H1 (cell line): ENCODE results near the gene APOL1. TPM values are rescaled to one million over a fixed set of nuclear protein-coding genes. Genes with fewer than 3 reads are reported as not detected.

Experiments used
- CTCF ChIA-PET: fragments of 300-600 bp; sonication (Branson Sonifier 250); formaldehyde crosslinking; loops from one replicate; lab custom pipeline; 2021; ENCODE audit not compliant: partially characterized antibody; lab: Charles Lee
- POLR2A ChIA-PET: fragments of 300-600 bp; sonication (Branson Sonifier 250); formaldehyde crosslinking; loops from one replicate; lab custom pipeline; 2021; ENCODE audit warnings: inconsistent platforms; ENCODE audit not compliant: partially characterized antibody; lab: Charles Lee
- DNase-seq, 2 experiments: peaks; one replicate each; pipeline versions ENCODE4 v3.0.0 to v3.0.0-alpha.2; 2010 to 2022; ENCODE audit warnings: low spot score in 2 of 2, low read depth in 1 of 2, mixed read lengths in 1 of 2
- FAIRE-seq: peaks from 2 replicates; lab custom pipeline; 2011; peaks lifted over from hg19 to GRCh38; lab: Jason Lieb, UNC
- H2AFZ ChIP-seq: 2 replicates; pipeline ENCODE4 v1.8.1; 2012; ENCODE audit warnings: low read length, inconsistent platforms
- H2AK5ac ChIP-seq: 2 replicates; pipeline ENCODE4 v1.6.1; 2013; ENCODE audit warnings: low read depth, low read length
- H2BK120ac ChIP-seq: replicated peaks from 2 replicates; pipeline ENCODE3; 2013; ENCODE audit warnings: low read depth, low read length, inconsistent platforms
- H2BK12ac ChIP-seq: 2 replicates; pipeline ENCODE4 v1.6.1; 2013; ENCODE audit warnings: low read depth, low read length
- H2BK15ac ChIP-seq: 2 replicates; pipeline ENCODE4 v1.6.1; 2013; ENCODE audit warnings: low read length
- H2BK20ac ChIP-seq: 2 replicates; pipeline ENCODE4 v1.6.1; 2013; ENCODE audit warnings: low read length
- H2BK5ac ChIP-seq: 2 replicates; pipeline ENCODE4 v1.6.1; 2013; ENCODE audit warnings: low read depth, low read length
- H3K14ac ChIP-seq: 2 replicates; pipeline ENCODE4 v1.6.1; 2013; ENCODE audit warnings: inconsistent platforms; ENCODE audit not compliant: insufficient read length
- H3K18ac ChIP-seq: 2 replicates; pipeline ENCODE4 v1.6.1; 2013; ENCODE audit warnings: low read length; ENCODE audit errors: extremely low read depth
- H3K23ac ChIP-seq: 2 replicates; pipeline ENCODE4 v1.6.1; 2013; ENCODE audit warnings: inconsistent platforms; ENCODE audit not compliant: insufficient read length
- H3K23me2 ChIP-seq: 2 replicates; pipeline ENCODE4 v1.6.1; 2013; ENCODE audit warnings: low read depth, low read length
- H3K27ac ChIP-seq: 2 replicates; pipeline ENCODE4 v1.6.1; 2011; ENCODE audit warnings: low read depth, low read length, inconsistent platforms
- H3K27me3 ChIP-seq, 4 experiments: replicated peaks in 1 of 4; 1 replicate in 1 of 4; 2 replicates in 3 of 4; pipeline versions ENCODE4 v1.6.1 to v1.8.1; 2011 to 2013; ENCODE audit warnings: low read length in 3 of 4, mild to moderate bottlenecking in 3 of 4, inconsistent platforms in 2 of 4, mixed read lengths in 2 of 4, moderate library complexity in 1 of 4; ENCODE audit not compliant: control insufficient read depth in 3 of 4, insufficient read depth in 3 of 4; ENCODE audit errors: extremely low read depth in 1 of 4
- H3K36me3 ChIP-seq, 4 experiments: 2 replicates each; pipeline versions ENCODE4 v1.6.1 to v1.8.1; 2011 to 2013; ENCODE audit warnings: mild to moderate bottlenecking in 4 of 4, low read length in 3 of 4, moderate library complexity in 2 of 4, control low read depth in 1 of 4, inconsistent platforms in 1 of 4; ENCODE audit not compliant: insufficient read depth in 4 of 4, control insufficient read depth in 2 of 4
- H3K4ac ChIP-seq: replicated peaks from 2 replicates; pipeline ENCODE3; 2013; ENCODE audit warnings: low read length, low read depth, mixed read lengths, inconsistent platforms; ENCODE audit not compliant: insufficient read length
- H3K4me1 ChIP-seq, 4 experiments: replicated peaks in 1 of 4; 1 replicate in 1 of 4; 2 replicates in 3 of 4; pipeline versions ENCODE4 v1.6.1 to v1.8.1; 2011 to 2013; ENCODE audit warnings: low read length in 3 of 4, inconsistent platforms in 2 of 4, mixed read lengths in 1 of 4; ENCODE audit not compliant: insufficient read depth in 4 of 4, control insufficient read depth in 3 of 4
- H3K4me2 ChIP-seq, 2 experiments: 2 replicates each; pipeline versions ENCODE4 v1.6.1 to v1.8.1; 2011 to 2013; ENCODE audit warnings: low read depth in 2 of 2, low read length in 2 of 2, control low read depth in 1 of 2, inconsistent platforms in 1 of 2, mild to moderate bottlenecking in 1 of 2; ENCODE audit not compliant: insufficient read depth in 1 of 2
- H3K4me3 ChIP-seq, 4 experiments: fragments of 200-600, 300-600 bp in 1 of 4; sonication (generic), shearing (Covaris generic), sonication (Bioruptor Twin) in 1 of 4; 2 replicates each; pipeline versions ENCODE4 v1.5.1 to v1.8.1; 2011 to 2016; ENCODE audit warnings: low read length in 4 of 4, low read depth in 3 of 4, control low read depth in 2 of 4, inconsistent platforms in 2 of 4, mild to moderate bottlenecking in 2 of 4, mixed read lengths in 1 of 4, moderate library complexity in 1 of 4; ENCODE audit not compliant: insufficient read depth in 2 of 4; ENCODE audit errors: extremely low read depth in 1 of 4
- H3K56ac ChIP-seq: replicated peaks from 2 replicates; pipeline ENCODE3; 2013; ENCODE audit warnings: low read depth, mild to moderate bottlenecking, mixed read lengths, low read length, inconsistent platforms; ENCODE audit not compliant: insufficient read length
- H3K79me1 ChIP-seq: 2 replicates; pipeline ENCODE4 v1.6.1; 2013; ENCODE audit warnings: low read depth, low read length, control low read depth
- H3K79me2 ChIP-seq, 2 experiments: 2 replicates each; pipeline versions ENCODE4 v1.6.1 to v1.8.1; 2012 to 2013; ENCODE audit warnings: low read length in 2 of 2, mild to moderate bottlenecking in 2 of 2, inconsistent platforms in 1 of 2; ENCODE audit not compliant: insufficient read depth in 2 of 2, control insufficient read depth in 1 of 2
- H3K9ac ChIP-seq, 4 experiments: replicated peaks in 1 of 4; 1 replicate in 1 of 4; 2 replicates in 3 of 4; pipeline versions ENCODE4 v1.6.1 to v1.8.1; 2011 to 2013; ENCODE audit warnings: low read depth in 3 of 4, low read length in 3 of 4, control low read depth in 2 of 4, mild to moderate bottlenecking in 2 of 4, moderate library complexity in 2 of 4, inconsistent platforms in 1 of 4; ENCODE audit errors: extremely low read depth in 1 of 4
- H3K9me3 ChIP-seq, 2 experiments: 2 replicates each; pipeline versions ENCODE4 v1.6.1 to v1.8.1; 2012 to 2013; ENCODE audit warnings: mild to moderate bottlenecking in 2 of 2, moderate library complexity in 2 of 2, control low read depth in 1 of 2, inconsistent platforms in 1 of 2, low read depth in 1 of 2, low read length in 1 of 2, mixed read lengths in 1 of 2; ENCODE audit not compliant: insufficient read depth in 2 of 2
- H4K20me1 ChIP-seq, 2 experiments: replicated peaks in 1 of 2; 2 replicates each; pipeline versions ENCODE3 to v1.8.1; 2011 to 2013; ENCODE audit warnings: inconsistent platforms in 2 of 2, low read length in 2 of 2, mild to moderate bottlenecking in 1 of 2; ENCODE audit not compliant: insufficient read depth in 2 of 2, control insufficient read depth in 1 of 2
- H4K5ac ChIP-seq: 2 replicates; pipeline ENCODE4 v1.6.1; 2013; ENCODE audit warnings: low read length, low read depth, mixed read lengths, inconsistent platforms; ENCODE audit not compliant: insufficient read length
- H4K8ac ChIP-seq: 2 replicates; pipeline ENCODE4 v1.8.0; 2013; ENCODE audit warnings: mild to moderate bottlenecking, moderate library complexity, low read length, inconsistent platforms; ENCODE audit not compliant: insufficient read depth; ENCODE audit errors: extremely low read depth
- H4K91ac ChIP-seq: replicated peaks from 2 replicates; pipeline ENCODE3; 2013; ENCODE audit warnings: low read length, mixed read lengths, inconsistent platforms; ENCODE audit not compliant: insufficient read length
- GABPA ChIP-seq: IDR thresholded peaks from 2 replicates; pipeline ENCODE4 v1.6.1; 2011; ENCODE audit warnings: mild to moderate bottlenecking, low read length, moderate library complexity, borderline replicate concordance; ENCODE audit not compliant: insufficient read depth
- POU5F1 ChIP-seq: IDR thresholded peaks from 2 replicates; pipeline ENCODE4 v1.6.1; 2011; ENCODE audit warnings: low read depth, mild to moderate bottlenecking, low read length, moderate library complexity
- SP1 ChIP-seq: IDR thresholded peaks from 2 replicates; pipeline ENCODE4 v1.6.1; 2011; ENCODE audit warnings: low read depth, low read length
- SP2 ChIP-seq: IDR thresholded peaks from 2 replicates; pipeline ENCODE4 v1.6.1; 2012; ENCODE audit warnings: mild to moderate bottlenecking, low read length, inconsistent platforms
- SRF ChIP-seq: IDR thresholded peaks from 2 replicates; pipeline ENCODE4 v1.6.1; 2011; ENCODE audit warnings: mild to moderate bottlenecking, low read depth, low read length, moderate library complexity
- WGBS, 2 experiments: shearing (Covaris generic) in 1 of 2; methylation state at CpG; one replicate each; pipeline versions ENCODE4 v1.1.6 to v1.1.7; 2013 to 2015; ENCODE audit warnings: low lambda C conversion rate in 2 of 2, mixed read lengths in 2 of 2, inconsistent platforms in 1 of 2, low coverage in 1 of 2, missing lambda C conversion rate in 1 of 2; ENCODE audit not compliant: insufficient replicate concordance in 2 of 2, insufficient coverage in 1 of 2, insufficient read length in 1 of 2; ENCODE audit errors: extremely low coverage in 1 of 2, missing lambda C conversion rate in 1 of 2; 5-methylcytosine and 5-hydroxymethylcytosine counted together
- polyA plus RNA-seq, 7 experiments: library from polyadenylated mRNA; depleted of rRNA in 3 of 7; stranded (reverse) in 5 of 7; unstranded in 2 of 7; fragments of >200 nt in 5 of 7; fragments of 200-250 nt in 2 of 7; gene quantifications; 1 replicate in 5 of 7; 2 replicates in 1 of 7; 4 replicates in 1 of 7; pipeline versions ENCODE4 v1.2.1 to v1.2.3, GENCODE V29; 2011 to 2013; ENCODE audit warnings: missing spikeins in 2 of 7, mixed read lengths in 2 of 7
- total RNA-seq: library from RNA; stranded (reverse); fragmentation: NEBNext Ultra II Directional; extraction: Animal tissue kit (Norgen Biotek cat#: 25700); gene quantifications from 2 replicates; pipeline ENCODE4 v1.2.1, GENCODE V29; 2021
- TF ChIP-seq, protein P1 (sequence below): IDR thresholded peaks from 2 replicates; pipeline ENCODE4 v1.6.1; 2012; ENCODE audit warnings: inconsistent platforms

Gene APOL1
- total and polyA plus RNA-seq, 2 of the 8 experiments (the other 6 are each of a cell fraction or from before 2014, with no cell fraction given): not detected

DNA sequence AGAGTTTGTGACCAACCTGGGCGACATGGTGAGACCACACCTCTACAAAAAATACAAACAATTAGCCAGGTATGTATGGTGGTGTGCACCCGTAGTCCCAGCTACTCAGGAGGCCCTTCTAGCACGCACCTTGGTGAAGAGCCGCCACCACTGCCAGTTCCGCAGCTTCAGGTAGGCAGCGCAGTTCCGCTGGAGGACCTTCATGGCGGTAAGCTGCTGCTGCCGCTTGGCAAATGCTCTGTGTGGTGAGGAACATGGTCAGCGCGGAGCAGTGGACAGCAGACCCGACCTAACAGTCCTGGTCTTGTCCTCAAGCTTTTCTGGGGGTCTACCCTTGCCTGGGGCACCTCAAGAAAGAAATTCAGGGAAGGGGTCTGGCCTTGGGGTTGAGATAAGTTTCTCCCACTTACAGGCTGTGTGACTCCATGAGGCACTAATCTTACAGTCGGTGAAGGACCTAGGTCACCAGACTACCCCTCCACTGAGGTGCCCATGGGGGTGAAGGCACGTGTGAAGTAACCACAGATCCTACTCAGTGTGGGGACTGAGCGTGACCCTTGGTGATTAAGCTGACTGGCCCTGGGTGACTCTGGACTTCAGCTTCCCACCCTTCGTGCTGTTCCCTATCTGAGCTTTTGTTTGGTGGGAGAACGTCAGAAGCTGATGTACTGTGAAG, 49.6 kb downstream of the APOL1 start:
- H3K79me2 ChIP-seq: no peaks in the 10 kb centered on the region
- TF ChIP-seq, protein P1, sequence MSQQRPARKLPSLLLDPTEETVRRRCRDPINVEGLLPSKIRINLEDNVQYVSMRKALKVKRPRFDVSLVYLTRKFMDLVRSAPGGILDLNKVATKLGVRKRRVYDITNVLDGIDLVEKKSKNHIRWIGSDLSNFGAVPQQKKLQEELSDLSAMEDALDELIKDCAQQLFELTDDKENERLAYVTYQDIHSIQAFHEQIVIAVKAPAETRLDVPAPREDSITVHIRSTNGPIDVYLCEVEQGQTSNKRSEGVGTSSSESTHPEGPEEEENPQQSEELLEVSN: no peak
- TF ChIP-seq POU5F1 (no peak), SP2 (no peak), GABPA (no peak), SP1 (no peak), SRF (no peak)

More for the DNA sequence above, 49.6 kb downstream of the APOL1 start:
- peaks cover 3 to 8% of the 10 kb centered on the region in 2 experiments for H4K20me1 ChIP-seq
- H3K4me2 ChIP-seq: no peak overlapping the region
- no peak overlapping the region for H2BK20ac ChIP-seq
- no peak overlapping the region for H4K91ac ChIP-seq
- H3K4me3 ChIP-seq: no peak overlapping the region
- H3K9ac ChIP-seq: no peak overlapping the region
- H3K9me3 ChIP-seq: no peaks in the 10 kb centered on the region
- H2BK15ac ChIP-seq: no peak overlapping the region
- no peak for FAIRE-seq
- no peak overlapping the region for H3K23ac ChIP-seq
- H3K4ac ChIP-seq: no peak overlapping the region
- no peak overlapping the region for H3K56ac ChIP-seq
- no peak overlapping the region for H2AFZ ChIP-seq
- peaks cover 47 to 88% (median 81%) of the 10 kb centered on the region in 4 experiments for H3K36me3 ChIP-seq
- H2AK5ac ChIP-seq: no peak overlapping the region
- no peak overlapping the region for H2BK120ac ChIP-seq
- H3K79me1 ChIP-seq: 0 out of 2 replicates have a peak, but pooled peaks cover 4% of the 10 kb centered on the region
- H4K8ac ChIP-seq: no peak overlapping the region
- 95% methylated on average over 16 of the region's 17 CpGs; no CpG with 5 or more reads in 1 of the 2 experiments for WGBS, 2 experiments
- no peak overlapping the region for H3K27ac ChIP-seq
- no peak for DNase-seq
- no peak overlapping the region for H2BK5ac ChIP-seq
- no peak overlapping the region for H2BK12ac ChIP-seq
- H3K14ac ChIP-seq: no peak overlapping the region
- ChIA-PET POLR2A (interaction anchor here (1.0 to 2.0 kb wide), 6 partner anchors 9 to 37 kb away, joined by 3 to 5 read pairs (median 4); no protein-coding TSS in a partner anchor), CTCF (interaction anchor here (0.6 to 17.3 kb wide), 22 partner anchors 10 to 214 kb away, joined by 3 to 159 read pairs (median 6); no protein-coding TSS in a partner anchor)
- H4K5ac ChIP-seq: no peak overlapping the region
- no peaks in the 10 kb centered on the region for H3K4me1 ChIP-seq
- H3K18ac ChIP-seq: no peak overlapping the region
- H3K23me2 ChIP-seq: no peaks in the 10 kb centered on the region
- no peaks in the 10 kb centered on the region for H3K27me3 ChIP-seq
